Stomach (tissue), 4 donors: ENCODE measurements around the gene NRG2.

Source experiments
- EP300 ChIP-seq: sonication (generic); formaldehyde crosslinking; IDR thresholded peaks from one replicate; pipeline ENCODE4 v1.6.1; 2017; ENCODE audit warnings: antibody characterized with exemption
- POLR2A ChIP-seq, 4 donors: fragments of 450-650 bp; IDR thresholded peaks; one replicate each; pipeline ENCODE4 v1.6.1; 2016; ENCODE audit warnings: antibody characterized with exemption in 4 of 4, control low read depth in 2 of 4, mild to moderate bottlenecking in 1 of 4, moderate library complexity in 1 of 4
- POLR2AphosphoS5 ChIP-seq, 3 donors: sonication (generic); formaldehyde crosslinking; IDR thresholded peaks; one replicate each; pipeline ENCODE4 v1.6.1; 2016; ENCODE audit warnings: antibody characterized with exemption in 3 of 3
- TF ChIP-seq, protein P1 (sequence below), 7 experiments: fragments of 450-650 bp in 4 of 7; fragments of 200-600 bp in 3 of 7; sonication (generic) in 3 of 7; IDR thresholded peaks; one replicate each; pipeline ENCODE4 v1.5.1; 2016 to 2019; ENCODE audit warnings: antibody characterized with exemption in 7 of 7, control low read depth in 2 of 7, mild to moderate bottlenecking in 1 of 7

DNA sequence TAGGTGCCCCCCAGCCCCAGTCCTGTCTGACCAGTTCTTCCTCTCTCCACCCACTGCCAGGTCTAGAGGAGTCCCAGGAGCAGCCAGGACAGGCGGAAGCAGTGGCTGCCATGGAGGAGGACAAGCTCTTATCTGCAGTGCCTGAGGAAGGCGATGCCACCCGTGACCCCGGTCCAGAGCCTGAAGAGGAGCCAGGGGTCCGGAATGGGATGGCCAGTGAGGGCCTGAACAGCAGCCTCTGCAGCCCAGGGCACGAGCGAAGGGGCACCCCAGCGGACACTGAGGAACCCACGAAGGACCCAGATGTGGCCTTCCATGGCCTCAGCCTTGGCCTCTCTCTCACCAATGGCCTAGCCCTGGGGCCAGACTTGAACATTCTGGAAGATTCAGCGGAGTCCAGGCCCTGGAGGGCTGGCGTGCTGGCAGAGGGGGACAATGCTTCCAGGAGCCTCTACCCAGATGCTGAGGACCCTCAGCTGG, 233.7 kb downstream of the NRG2 start:
- TF ChIP-seq, protein P1, sequence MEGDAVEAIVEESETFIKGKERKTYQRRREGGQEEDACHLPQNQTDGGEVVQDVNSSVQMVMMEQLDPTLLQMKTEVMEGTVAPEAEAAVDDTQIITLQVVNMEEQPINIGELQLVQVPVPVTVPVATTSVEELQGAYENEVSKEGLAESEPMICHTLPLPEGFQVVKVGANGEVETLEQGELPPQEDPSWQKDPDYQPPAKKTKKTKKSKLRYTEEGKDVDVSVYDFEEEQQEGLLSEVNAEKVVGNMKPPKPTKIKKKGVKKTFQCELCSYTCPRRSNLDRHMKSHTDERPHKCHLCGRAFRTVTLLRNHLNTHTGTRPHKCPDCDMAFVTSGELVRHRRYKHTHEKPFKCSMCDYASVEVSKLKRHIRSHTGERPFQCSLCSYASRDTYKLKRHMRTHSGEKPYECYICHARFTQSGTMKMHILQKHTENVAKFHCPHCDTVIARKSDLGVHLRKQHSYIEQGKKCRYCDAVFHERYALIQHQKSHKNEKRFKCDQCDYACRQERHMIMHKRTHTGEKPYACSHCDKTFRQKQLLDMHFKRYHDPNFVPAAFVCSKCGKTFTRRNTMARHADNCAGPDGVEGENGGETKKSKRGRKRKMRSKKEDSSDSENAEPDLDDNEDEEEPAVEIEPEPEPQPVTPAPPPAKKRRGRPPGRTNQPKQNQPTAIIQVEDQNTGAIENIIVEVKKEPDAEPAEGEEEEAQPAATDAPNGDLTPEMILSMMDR (IDR thresholded peaks at IDR 0.05), result no peak
- TF ChIP-seq POLR2A (IDR thresholded peaks at IDR 0.05) (no peak), POLR2AphosphoS5 (IDR thresholded peaks at IDR 0.05) (no peak), EP300 (no peak)
